GM12874 (cell line): ENCODE measurements around the gene SH3PXD2B.

Experiments used
- CTCF ChIP-seq: IDR thresholded peaks from 2 replicates; pipeline ENCODE4 v1.5.1; 2011; ENCODE audit warnings: low read depth, mild to moderate bottlenecking, control low read depth, low read length, moderate library complexity; ENCODE audit not compliant: insufficient read depth

The SH3PXD2B gene

GRCh38 chr5:172284611-172284980 is 169.7 kb downstream of the SH3PXD2B start:
- no peak for TF ChIP-seq CTCF

- TF ChIP-seq CTCF, result no peak
These were observed 170.3 kb downstream of the SH3PXD2B start for GRCh38 chr5:172283862-172284610.

DNA sequence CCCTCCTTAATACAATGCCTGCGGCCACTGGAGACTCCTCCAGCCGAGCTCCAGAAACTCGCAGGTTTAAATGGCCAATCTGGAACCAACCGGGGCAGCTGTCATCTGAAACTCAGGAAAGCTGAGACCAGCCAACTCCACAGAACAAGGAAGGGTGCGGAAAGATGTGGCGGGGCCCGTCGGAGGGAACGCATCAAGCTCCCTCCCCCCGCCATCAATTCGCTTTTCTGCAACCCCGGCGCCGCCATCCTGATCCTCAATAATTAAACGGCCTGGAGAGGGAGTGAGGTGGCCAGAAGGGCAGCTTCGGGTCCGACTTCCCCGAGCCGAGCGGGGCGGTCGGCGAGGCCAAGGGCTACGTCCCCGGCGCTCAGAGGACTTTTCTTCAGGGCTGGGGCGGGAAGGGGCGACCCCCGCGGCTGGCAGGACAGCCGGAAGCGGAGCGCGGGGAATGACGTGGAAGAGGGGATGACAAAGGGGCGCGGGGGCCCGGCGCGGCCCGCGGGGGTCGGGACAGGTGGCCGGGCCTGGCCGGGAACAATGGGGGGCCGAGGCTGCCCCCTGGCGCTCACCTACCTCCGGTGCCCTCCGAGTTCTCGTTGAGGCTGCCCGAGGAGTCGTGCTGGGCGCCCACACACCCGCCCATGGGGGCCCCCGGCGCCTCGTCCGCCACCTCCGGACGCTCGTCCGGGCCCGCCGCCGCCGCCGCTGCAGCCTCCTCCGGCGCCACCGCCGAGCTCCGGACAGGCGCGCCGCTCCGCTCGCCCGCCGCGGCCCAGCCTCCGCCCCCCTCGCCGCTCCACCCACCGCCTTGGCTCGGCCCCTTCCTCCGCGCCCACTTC is 171.1 kb downstream of the SH3PXD2B start, which contains the start of gene UBTD2:
UBTD2 (minus strand) TSS at position 745 of the 842 bp plus-strand sequence; CDS start at position 646, 99 bp downstream.
- peak; percentile 72 for TF ChIP-seq CTCF

- TF ChIP-seq CTCF, result no peak
These were observed 171.9 kb downstream of the SH3PXD2B start for GRCh38 chr5:172282272-172283019.

DNA sequence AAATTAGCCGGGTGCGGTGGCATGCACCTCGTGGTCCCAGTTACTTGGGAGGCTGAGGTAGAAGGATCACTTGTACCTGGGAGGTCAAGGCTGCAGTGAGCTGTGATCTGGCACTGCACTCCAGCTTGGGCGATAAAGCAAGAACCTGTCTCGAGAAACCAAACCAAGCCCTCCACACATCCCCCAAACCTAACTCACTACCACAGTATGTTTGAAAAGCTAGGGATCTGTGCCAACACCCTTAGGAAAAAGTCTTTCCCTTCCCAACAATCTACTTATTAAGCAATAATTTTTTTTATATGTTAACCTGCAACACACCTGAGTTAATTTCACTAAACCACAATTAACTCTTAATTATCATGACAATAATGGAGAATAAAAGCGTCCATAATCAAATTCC is 173.0 kb downstream of the SH3PXD2B start:
- TF ChIP-seq CTCF, result no peak

DNA sequence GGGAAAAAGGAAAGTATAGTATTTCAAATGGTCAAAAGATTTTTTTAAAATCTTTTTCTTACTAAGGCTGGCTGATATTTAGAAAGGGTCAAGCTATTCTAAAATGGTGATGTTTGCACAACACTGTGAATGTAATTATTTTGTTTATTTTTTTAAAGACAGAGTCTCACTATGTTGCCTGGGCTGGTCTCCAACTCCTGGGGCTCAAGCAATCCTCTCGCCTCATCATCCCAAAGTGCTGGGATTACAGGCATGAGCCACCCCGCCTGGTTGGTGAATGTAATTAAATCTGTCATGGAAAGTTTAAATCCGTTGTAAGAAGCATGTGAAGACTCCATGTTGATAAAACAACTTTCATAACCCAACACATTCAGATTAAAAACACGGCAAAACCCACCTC is 173.4 kb downstream of the SH3PXD2B start:
- no peak for TF ChIP-seq CTCF

GRCh38 chr5:172280317-172280716 is 174.0 kb downstream of the SH3PXD2B start:
- no peak for TF ChIP-seq CTCF
